Mesenchymal stem cell (in vitro differentiated cells and primary cell): ENCODE data around the gene LRRC4B.

Experiments used
- DNase-seq: peaks from one replicate; pipeline ENCODE4 v3.0.0-alpha.2; 2013
- H2AFZ ChIP-seq: one replicate; pipeline ENCODE4 v1.6.1; 2013; ENCODE audit warnings: low read depth, mild to moderate bottlenecking, control low read depth, inconsistent platforms, low read length, moderate library complexity
- H2AK5ac ChIP-seq: 2 replicates; pipeline ENCODE4 v1.6.1; 2013; ENCODE audit warnings: low read length, moderate library complexity, mild to moderate bottlenecking, inconsistent platforms; ENCODE audit not compliant: severe bottlenecking
- H2BK120ac ChIP-seq: one replicate; pipeline ENCODE4 v1.6.1; 2013; ENCODE audit warnings: low read depth, mild to moderate bottlenecking, inconsistent platforms, low read length, moderate library complexity
- H2BK12ac ChIP-seq, 2 experiments: one replicate each; pipeline ENCODE4 v1.6.1; 2013; ENCODE audit warnings: inconsistent platforms in 2 of 2, low read length in 2 of 2, mild to moderate bottlenecking in 2 of 2, moderate library complexity in 2 of 2, control low read depth in 1 of 2
- H2BK15ac ChIP-seq: one replicate; pipeline ENCODE4 v1.6.1; 2013; ENCODE audit warnings: mild to moderate bottlenecking, low read depth, inconsistent platforms; ENCODE audit not compliant: poor library complexity, severe bottlenecking
- H2BK5ac ChIP-seq: 2 replicates; pipeline ENCODE4 v1.6.1; 2013; ENCODE audit warnings: low read depth, mild to moderate bottlenecking, low read length, control low read depth, inconsistent platforms; ENCODE audit not compliant: poor library complexity, severe bottlenecking
- H3K14ac ChIP-seq, 2 experiments: one replicate each; pipeline ENCODE4 v1.6.1; 2013; ENCODE audit warnings: inconsistent platforms in 2 of 2, low read length in 2 of 2, control low read depth in 1 of 2, mild to moderate bottlenecking in 1 of 2, moderate library complexity in 1 of 2
- H3K18ac ChIP-seq, 2 experiments: one replicate each; pipeline ENCODE4 v1.6.1; 2013; ENCODE audit warnings: inconsistent platforms in 2 of 2, low read length in 2 of 2, control low read depth in 1 of 2, low read depth in 1 of 2, mild to moderate bottlenecking in 1 of 2
- H3K23ac ChIP-seq, 2 experiments: one replicate each; pipeline ENCODE4 v1.6.1; 2013; ENCODE audit warnings: inconsistent platforms in 2 of 2, low read length in 2 of 2, mild to moderate bottlenecking in 2 of 2, moderate library complexity in 2 of 2, control low read depth in 1 of 2
- H3K27ac ChIP-seq: 2 replicates; pipeline ENCODE4 v1.5.1; 2013; ENCODE audit warnings: mild to moderate bottlenecking, moderate library complexity, low read length, control low read depth, inconsistent platforms; ENCODE audit not compliant: poor library complexity, severe bottlenecking
- H3K27me3 ChIP-seq, 2 experiments: 2 replicates each; pipeline versions ENCODE4 v1.6.1 to v1.7.0; 2013; ENCODE audit warnings: low read length in 2 of 2, mild to moderate bottlenecking in 2 of 2, moderate library complexity in 2 of 2, control low read depth in 1 of 2, inconsistent platforms in 1 of 2; ENCODE audit not compliant: control insufficient read depth in 1 of 2, insufficient read depth in 1 of 2
- H3K36me3 ChIP-seq, 2 experiments: 2 replicates each; pipeline versions ENCODE4 v1.6.1 to v1.7.0; 2013; ENCODE audit warnings: low read length in 2 of 2, control low read depth in 1 of 2, inconsistent platforms in 1 of 2, low read depth in 1 of 2, mild to moderate bottlenecking in 1 of 2; ENCODE audit not compliant: insufficient read depth in 2 of 2, control insufficient read depth in 1 of 2
- H3K4ac ChIP-seq, 2 experiments: one replicate each; pipeline ENCODE4 v1.6.1; 2013; ENCODE audit warnings: inconsistent platforms in 2 of 2, low read length in 2 of 2, mild to moderate bottlenecking in 2 of 2, moderate library complexity in 2 of 2, control low read depth in 1 of 2, low read depth in 1 of 2
- H3K4me1 ChIP-seq: 2 replicates; pipeline ENCODE4 v1.6.1; 2013; ENCODE audit warnings: low read depth, low read length, control low read depth; ENCODE audit not compliant: control insufficient read depth, insufficient read depth
- H3K4me2 ChIP-seq: 2 replicates; pipeline ENCODE4 v1.6.1; 2013; ENCODE audit warnings: low read length, mild to moderate bottlenecking, inconsistent platforms; ENCODE audit not compliant: poor library complexity, severe bottlenecking
- H3K4me3 ChIP-seq, 2 experiments: 2 replicates each; pipeline versions ENCODE4 v1.5.1 to v1.7.0; 2013; ENCODE audit warnings: low read length in 2 of 2, mild to moderate bottlenecking in 2 of 2, control low read depth in 1 of 2, low read depth in 1 of 2; ENCODE audit not compliant: insufficient read depth in 1 of 2
- H3K79me1 ChIP-seq: replicated peaks from 2 replicates; pipeline ENCODE4 v1.6.1; 2013; ENCODE audit warnings: mild to moderate bottlenecking, control low read depth, low read length, inconsistent platforms; ENCODE audit not compliant: poor library complexity, severe bottlenecking
- H3K9ac ChIP-seq: 2 replicates; pipeline ENCODE4 v1.7.0; 2013; ENCODE audit warnings: mild to moderate bottlenecking, low read length, moderate library complexity
- H3K9me3 ChIP-seq: 2 replicates; pipeline ENCODE4 v1.7.0; 2013; ENCODE audit warnings: mild to moderate bottlenecking, low read length; ENCODE audit not compliant: control insufficient read depth
- H4K8ac ChIP-seq: one replicate; pipeline ENCODE4 v1.6.1; 2013; ENCODE audit warnings: inconsistent platforms, mild to moderate bottlenecking, low read length, moderate library complexity
- H4K91ac ChIP-seq: one replicate; pipeline ENCODE4 v1.6.1; 2013; ENCODE audit warnings: mild to moderate bottlenecking, low read length, inconsistent platforms
- WGBS: methylation state at CpG from one replicate; pipeline ENCODE4 v1.1.7; 2013; ENCODE audit warnings: mixed read lengths; 5-methylcytosine and 5-hydroxymethylcytosine counted together

LRRC4B gene

GRCh38 chr19:50490411-50490811 lies 77.8 kb downstream of the LRRC4B start:
- no peak overlapping the region for H2BK5ac ChIP-seq
- no peak overlapping the region for H2BK120ac ChIP-seq
- peaks cover 4% of the 10 kb centered on the region for H3K79me1 ChIP-seq
- no peak overlapping the region for H3K23ac ChIP-seq
- peaks cover 0 to 15% of the 10 kb centered on the region in 2 experiments for H3K36me3 ChIP-seq
- H2AK5ac ChIP-seq: no peak overlapping the region
- peaks cover 7% of the 10 kb centered on the region for H3K9me3 ChIP-seq
- H2BK12ac ChIP-seq: no peak overlapping the region
- H3K4me2 ChIP-seq: no peak overlapping the region
- H3K4ac ChIP-seq: no peak overlapping the region
- H3K18ac ChIP-seq: no peak overlapping the region
- H3K27me3 ChIP-seq: peaks cover 17 to 70% of the 10 kb centered on the region in 2 experiments
- H3K4me1 ChIP-seq: peaks cover 2% of the 10 kb centered on the region
- DNase-seq: no peak
- no peak overlapping the region for H4K91ac ChIP-seq
- H3K27ac ChIP-seq: no peak overlapping the region
- H2AFZ ChIP-seq: no peak overlapping the region
- 81% methylated on average over 13 of the region's 18 CpGs for WGBS
- H3K9ac ChIP-seq: no peak overlapping the region
- no peak overlapping the region for H3K14ac ChIP-seq
- no peak overlapping the region for H3K4me3 ChIP-seq
- H4K8ac ChIP-seq: no peak overlapping the region
- no peak overlapping the region for H2BK15ac ChIP-seq

DNA sequence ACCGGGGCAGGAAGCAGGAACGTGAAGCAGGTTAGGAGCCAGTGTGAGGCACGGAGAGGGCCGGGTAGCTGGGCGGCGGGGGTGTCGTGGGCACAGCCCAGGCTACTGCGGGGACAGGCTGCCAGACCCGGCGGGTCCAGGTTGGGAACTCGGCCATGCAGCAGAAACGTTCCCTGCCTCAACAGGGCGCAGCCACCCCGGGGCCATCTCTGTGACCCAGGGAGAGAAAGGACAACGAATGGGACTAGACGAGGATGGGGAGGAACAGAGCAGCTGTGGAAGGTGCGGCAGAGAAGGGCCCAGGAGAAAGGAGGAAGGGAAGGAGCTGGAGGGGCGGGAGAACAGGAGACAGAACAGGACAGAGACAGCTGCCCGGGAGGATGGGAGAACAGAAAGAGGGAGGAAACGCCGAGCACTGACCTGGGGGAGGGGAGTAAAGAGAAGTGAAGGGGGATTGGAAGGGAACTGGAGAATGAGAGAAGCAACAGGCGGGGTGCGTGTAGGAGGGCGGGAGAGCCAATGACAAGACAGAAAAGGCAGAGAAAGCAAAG lies 78.7 kb downstream of the LRRC4B start:
- Histone ChIP-seq H3K27me3 (peaks cover 17 to 61% of the 10 kb centered on the region in 2 experiments), H3K4me3 (no peak overlapping the region), H3K4me2 (no peak overlapping the region), H3K23ac (no peak overlapping the region), H4K91ac (no peak overlapping the region), H2BK120ac (no peak overlapping the region), H3K36me3 (peaks cover 0 to 23% of the 10 kb centered on the region in 2 experiments), H3K4me1 (peaks cover 2% of the 10 kb centered on the region), H3K18ac (no peak overlapping the region), H3K9me3 (peaks cover 7% of the 10 kb centered on the region), H2AK5ac (no peak overlapping the region), H3K14ac (no peak overlapping the region), H3K4ac (no peak overlapping the region), H2BK12ac (no peak overlapping the region), H4K8ac (no peak overlapping the region), H2BK5ac (no peak overlapping the region), H3K27ac (no peak overlapping the region), H2BK15ac (no peak overlapping the region), H3K9ac (no peak overlapping the region), H3K79me1 (peaks cover 4% of the 10 kb centered on the region), H2AFZ (no peak overlapping the region)
- no peak for DNase-seq
- WGBS: 57% methylated on average over 22 of the region's 24 CpGs

GRCh38 chr19:50488389-50489194 lies 79.6 kb downstream of the LRRC4B start:
- Histone ChIP-seq H3K23ac (no peak overlapping the region), H2BK12ac (no peak overlapping the region), H3K79me1 (peaks cover 4% of the 10 kb centered on the region), H3K4me3 (no peak overlapping the region), H4K91ac (no peak overlapping the region), H2BK15ac (no peak overlapping the region), H3K9me3 (peaks cover 7% of the 10 kb centered on the region), H3K9ac (no peak overlapping the region), H3K4ac (no peak overlapping the region), H3K36me3 (peaks cover 0 to 28% of the 10 kb centered on the region in 2 experiments), H2BK120ac (no peak overlapping the region), H3K27me3 (peaks cover 17 to 57% of the 10 kb centered on the region in 2 experiments), H4K8ac (no peak overlapping the region), H2AK5ac (no peak overlapping the region), H2AFZ (no peak overlapping the region), H3K4me1 (peaks cover 2% of the 10 kb centered on the region), H3K18ac (no peak overlapping the region), H3K14ac (no peak overlapping the region), H3K27ac (no peak overlapping the region), H2BK5ac (no peak overlapping the region), H3K4me2 (no peak overlapping the region)
- no peak for DNase-seq
- 78% methylated on average over 13 of the region's 13 CpGs for WGBS

DNA sequence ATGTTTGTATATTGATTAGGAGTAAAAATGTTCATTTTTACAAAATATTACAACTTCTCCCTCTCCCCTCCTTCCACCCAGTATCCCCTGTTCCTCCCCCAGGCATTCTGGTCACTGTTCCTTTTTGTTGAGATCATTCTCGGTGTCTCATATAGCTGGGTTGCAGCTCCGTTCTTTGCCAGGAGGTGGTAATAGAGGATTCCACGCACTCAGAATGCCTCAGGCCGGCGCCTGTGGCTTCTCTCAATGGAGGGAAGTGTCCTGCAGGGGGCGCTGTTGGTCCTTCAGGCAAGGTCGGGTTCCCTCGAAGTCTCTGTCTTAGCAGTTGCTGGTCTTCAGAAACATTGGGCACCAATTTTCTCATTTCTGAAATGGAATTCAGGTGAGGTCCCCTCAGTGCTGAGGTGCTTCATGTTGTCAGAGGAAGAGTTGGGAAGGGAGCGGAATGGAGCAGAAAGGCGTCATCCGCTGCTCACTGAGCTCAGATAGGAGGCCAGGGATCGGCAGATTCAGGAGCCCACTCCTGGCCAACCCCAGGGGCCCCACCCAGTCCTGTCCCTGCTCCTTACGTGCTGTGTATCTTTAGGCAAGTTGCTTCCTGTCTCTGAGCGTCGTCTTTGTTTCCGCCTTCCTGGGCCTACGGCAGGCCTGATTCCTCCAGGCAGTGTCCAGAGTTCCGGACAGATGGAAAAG lies 81.3 kb downstream of the LRRC4B start:
- WGBS: 77% methylated on average over 18 of the region's 18 CpGs
- Histone ChIP-seq H3K4me1 (peaks cover 2% of the 10 kb centered on the region), H2BK5ac (no peak overlapping the region), H3K9me3 (peaks cover 7% of the 10 kb centered on the region), H2BK15ac (no peak overlapping the region), H3K18ac (no peak overlapping the region), H3K4me2 (no peak overlapping the region), H3K23ac (no peak overlapping the region), H3K79me1 (peaks cover 6% of the 10 kb centered on the region), H3K4me3 (no peak overlapping the region), H2BK12ac (no peak overlapping the region), H2BK120ac (no peak overlapping the region), H3K36me3 (peaks cover 5 to 44% of the 10 kb centered on the region in 2 experiments), H3K4ac (no peak overlapping the region), H3K9ac (no peak overlapping the region), H3K14ac (no peak overlapping the region), H2AK5ac (no peak overlapping the region), H4K91ac (peak overlapping the region; percentile 10), H3K27ac (no peak overlapping the region), H2AFZ (no peak overlapping the region), H4K8ac (no peak overlapping the region), H3K27me3 (peaks cover 14 to 41% of the 10 kb centered on the region in 2 experiments)
- peak; percentile 23 for DNase-seq
